Measurements from ENCODE around the gene KRT3. TPM values are rescaled to one million over a fixed set of nuclear protein-coding genes. Genes with fewer than 3 reads are reported as not detected.

Gene KRT3
- total and polyA plus RNA-seq, 2 donors from 2014 or later = not detected

DNA sequence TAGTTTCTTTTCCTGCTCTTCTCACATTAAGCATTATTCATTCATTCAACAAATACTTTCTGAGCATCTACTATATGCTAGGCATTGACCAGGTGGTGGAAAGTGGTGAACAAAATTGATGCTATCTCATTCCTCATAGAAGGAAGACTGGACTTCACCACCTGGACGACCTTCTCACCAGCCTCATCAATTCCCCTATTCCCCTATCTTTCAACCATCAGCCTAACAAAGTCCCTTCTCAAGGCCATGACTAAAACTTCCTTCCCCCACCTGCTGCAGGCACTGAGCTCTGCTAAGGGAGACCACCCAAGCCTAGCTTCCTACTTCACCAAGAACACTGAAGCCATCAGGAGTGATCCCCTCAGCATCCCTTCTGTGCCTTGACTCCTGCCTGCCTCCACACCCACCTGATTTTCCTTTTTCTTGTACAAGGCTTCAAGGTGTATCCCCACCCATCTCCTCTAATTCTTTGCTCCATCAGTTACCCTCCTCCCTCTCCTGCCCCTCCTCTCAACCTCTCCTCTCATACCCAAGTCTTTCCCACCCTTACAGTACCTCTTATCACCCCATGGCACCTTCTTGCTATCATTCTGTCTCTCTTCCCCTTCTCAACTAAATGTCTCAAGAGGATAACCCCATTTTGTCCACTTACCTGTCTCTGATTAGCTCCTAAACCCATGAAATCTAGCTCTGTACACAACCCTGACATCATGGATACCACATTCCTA lies 38.3 kb downstream of the KRT3 start:
- DNase-seq (no peak), FAIRE-seq (no peak)
- H3K36me3 ChIP-seq (ENCODE audit: control insufficient read depth in 2 of 3, insufficient read depth in 3 of 3, low read length in 3 of 3) = no peaks in the 10 kb centered on the region
- H3K27me3 ChIP-seq (ENCODE audit: control insufficient read depth, insufficient read depth, low read length) = no peaks in the 10 kb centered on the region
- peaks cover 0 to 7% (median 0%) of the 10 kb centered on the region in 3 donors for H3K4me1 ChIP-seq (ENCODE audit: control insufficient read depth in 2 of 3, insufficient read depth in 2 of 3, low read depth in 1 of 3, low read length in 3 of 3)
- H3K4me3 ChIP-seq (ENCODE audit: low read length in 3 of 3) = no peak overlapping the region
- intact Hi-C loops (cut with DNase I) = no loop called here
- H3K27ac ChIP-seq (ENCODE audit: low read depth in 2 of 2, low read length in 2 of 2) = no peak overlapping the region
- H3K9ac ChIP-seq (ENCODE audit: low read length in 3 of 3) = no peak overlapping the region
- peaks cover 0 to 2% (median 0%) of the 10 kb centered on the region in 3 donors for H3K9me3 ChIP-seq (ENCODE audit: control insufficient read depth in 2 of 3, insufficient read depth in 1 of 3, low read length in 3 of 3)
- TF ChIP-seq, protein P1, sequence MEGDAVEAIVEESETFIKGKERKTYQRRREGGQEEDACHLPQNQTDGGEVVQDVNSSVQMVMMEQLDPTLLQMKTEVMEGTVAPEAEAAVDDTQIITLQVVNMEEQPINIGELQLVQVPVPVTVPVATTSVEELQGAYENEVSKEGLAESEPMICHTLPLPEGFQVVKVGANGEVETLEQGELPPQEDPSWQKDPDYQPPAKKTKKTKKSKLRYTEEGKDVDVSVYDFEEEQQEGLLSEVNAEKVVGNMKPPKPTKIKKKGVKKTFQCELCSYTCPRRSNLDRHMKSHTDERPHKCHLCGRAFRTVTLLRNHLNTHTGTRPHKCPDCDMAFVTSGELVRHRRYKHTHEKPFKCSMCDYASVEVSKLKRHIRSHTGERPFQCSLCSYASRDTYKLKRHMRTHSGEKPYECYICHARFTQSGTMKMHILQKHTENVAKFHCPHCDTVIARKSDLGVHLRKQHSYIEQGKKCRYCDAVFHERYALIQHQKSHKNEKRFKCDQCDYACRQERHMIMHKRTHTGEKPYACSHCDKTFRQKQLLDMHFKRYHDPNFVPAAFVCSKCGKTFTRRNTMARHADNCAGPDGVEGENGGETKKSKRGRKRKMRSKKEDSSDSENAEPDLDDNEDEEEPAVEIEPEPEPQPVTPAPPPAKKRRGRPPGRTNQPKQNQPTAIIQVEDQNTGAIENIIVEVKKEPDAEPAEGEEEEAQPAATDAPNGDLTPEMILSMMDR (IDR thresholded peaks at IDR 0.05; ENCODE audit: borderline replicate concordance, extremely low read depth, insufficient read depth) = no peak

DNA sequence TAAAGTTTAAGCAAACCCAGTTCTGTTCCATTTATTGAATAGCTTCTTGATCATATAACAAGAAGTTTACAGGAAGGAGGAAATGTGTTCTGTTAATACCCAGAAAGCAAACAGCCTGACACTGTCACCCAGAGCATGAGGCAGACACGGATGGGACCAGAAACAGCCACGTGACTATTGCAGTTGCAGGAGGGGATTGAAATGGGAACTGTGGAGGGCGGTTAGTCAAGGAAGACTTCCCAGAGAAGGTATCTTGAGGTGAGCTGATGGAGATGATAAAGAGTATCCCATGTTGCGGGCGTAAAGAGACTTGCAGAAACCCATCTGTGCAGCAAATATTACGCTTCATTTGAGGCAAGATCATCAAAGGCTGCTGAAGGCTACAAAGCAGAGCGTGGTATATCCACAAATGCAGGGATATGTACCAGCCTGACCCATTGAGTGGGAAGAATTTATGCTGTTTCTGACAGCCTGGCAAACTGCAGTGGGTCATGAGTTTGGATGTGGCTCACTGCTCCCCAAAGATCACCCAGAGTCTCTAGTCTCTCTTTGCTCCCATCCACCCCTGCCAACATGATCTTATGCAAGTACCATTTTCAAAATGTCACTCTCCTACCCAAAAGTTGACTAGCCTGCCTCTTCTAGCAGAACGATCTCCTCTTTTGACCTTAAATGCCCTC lies 39.5 kb downstream of the KRT3 start:
- Histone ChIP-seq H3K9me3 (ENCODE audit: control insufficient read depth in 2 of 3, insufficient read depth in 1 of 3, low read length in 3 of 3) (no peaks in the 10 kb centered on the region), H3K4me3 (ENCODE audit: low read length in 3 of 3) (no peak overlapping the region), H3K27ac (ENCODE audit: low read depth in 2 of 2, low read length in 2 of 2) (no peak overlapping the region), H3K27me3 (ENCODE audit: control insufficient read depth, insufficient read depth, low read length) (no peaks in the 10 kb centered on the region), H3K4me1 (ENCODE audit: control insufficient read depth in 2 of 3, insufficient read depth in 2 of 3, low read depth in 1 of 3, low read length in 3 of 3) (peaks cover 0 to 7% (median 0%) of the 10 kb centered on the region in 3 donors), H3K9ac (ENCODE audit: low read length in 3 of 3) (no peak overlapping the region), H3K36me3 (ENCODE audit: control insufficient read depth in 2 of 3, insufficient read depth in 3 of 3, low read length in 3 of 3) (no peaks in the 10 kb centered on the region)
- intact Hi-C loops (cut with DNase I) = no loop called here
- FAIRE-seq (no peak), DNase-seq (no peak)
- TF ChIP-seq, protein P1 (IDR thresholded peaks at IDR 0.05; ENCODE audit: borderline replicate concordance, extremely low read depth, insufficient read depth) = no peak

DNA sequence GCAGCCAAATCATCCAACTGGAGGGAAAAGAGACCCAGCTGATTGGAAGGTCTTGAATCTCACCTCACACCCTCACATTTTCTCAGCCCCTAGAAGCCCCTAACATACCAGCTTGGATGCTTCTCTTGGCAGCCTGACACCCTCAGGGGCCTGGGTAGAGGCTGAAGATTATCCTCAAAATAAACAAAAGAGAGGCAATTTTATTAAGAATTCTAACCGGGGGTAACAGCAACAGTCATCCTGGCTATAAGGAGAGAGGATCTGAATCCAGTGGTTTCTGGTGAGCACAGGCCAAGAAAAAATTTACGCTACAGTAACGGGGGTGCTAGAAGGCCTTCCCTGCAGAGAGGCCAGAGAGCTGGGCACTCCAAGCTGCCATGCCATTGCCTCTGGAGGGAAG lies 40.4 kb downstream of the KRT3 start:
- FAIRE-seq (no peak), DNase-seq (no peak)
- H3K36me3 ChIP-seq (ENCODE audit: control insufficient read depth in 2 of 3, insufficient read depth in 3 of 3, low read length in 3 of 3) = no peaks in the 10 kb centered on the region
- TF ChIP-seq, protein P1 (IDR thresholded peaks at IDR 0.05; ENCODE audit: borderline replicate concordance, extremely low read depth, insufficient read depth) = no peak
- H3K9me3 ChIP-seq (ENCODE audit: control insufficient read depth in 2 of 3, insufficient read depth in 1 of 3, low read length in 3 of 3) = no peaks in the 10 kb centered on the region
- intact Hi-C loops (cut with DNase I) = no loop called here
- no peak overlapping the region for H3K9ac ChIP-seq (ENCODE audit: low read length in 3 of 3)
- H3K27me3 ChIP-seq (ENCODE audit: control insufficient read depth, insufficient read depth, low read length) = no peaks in the 10 kb centered on the region
- peaks cover 0 to 7% (median 0%) of the 10 kb centered on the region in 3 donors for H3K4me1 ChIP-seq (ENCODE audit: control insufficient read depth in 2 of 3, insufficient read depth in 2 of 3, low read depth in 1 of 3, low read length in 3 of 3)
- H3K4me3 ChIP-seq (ENCODE audit: low read length in 3 of 3) = no peak overlapping the region
- H3K27ac ChIP-seq (ENCODE audit: low read depth in 2 of 2, low read length in 2 of 2) = no peak overlapping the region
